ENCODE measurements around the gene MAP1LC3B2. TPM values are rescaled to one million over a fixed set of nuclear protein-coding genes. Genes with fewer than 3 reads are reported as not detected.

Gene MAP1LC3B2
- total RNA-seq, 1 donor from 2014 or later, result 4.4 TPM

GRCh38 chr12:116604951-116605641 lies 45.9 kb downstream of the MAP1LC3B2 start:
- no peak for DNase-seq (ENCODE audit: low spot score)
- peak; percentile 47 for ATAC-seq
- intact Hi-C loops (cut with DNase I), result loop anchor here (10.0 kb wide), 2 partner anchors 330 to 610 kb away; partner anchors contain the start of gene MED13L

GRCh38 chr12:116606397-116606796 lies 47.2 kb downstream of the MAP1LC3B2 start:
- intact Hi-C loops (cut with DNase I), result loop anchor here (10.0 kb wide), 2 partner anchors 332 to 612 kb away; partner anchors contain the start of gene MED13L
- DNase-seq (ENCODE audit: low spot score) (no peak), ATAC-seq (no peak)

- DNase-seq (ENCODE audit: low spot score) (no peak), ATAC-seq (no peak)
- intact Hi-C loops (cut with DNase I), result loop anchor here (10.0 kb wide), 2 partner anchors 332 to 612 kb away; partner anchors contain the start of gene MED13L
Observed at GRCh38 chr12:116607039-116607438, 47.9 kb downstream of the MAP1LC3B2 start.

GRCh38 chr12:116609319-116610114 lies 50.3 kb downstream of the MAP1LC3B2 start:
- intact Hi-C loops (cut with DNase I), result loop anchor here (10.0 kb wide), 2 partner anchors 335 to 615 kb away; partner anchors contain the start of gene MED13L
- ATAC-seq, result peak; percentile 41
- DNase-seq (ENCODE audit: low spot score), result no peak

GRCh38 chr12:116610971-116611541 lies 51.9 kb downstream of the MAP1LC3B2 start:
- intact Hi-C loops (cut with DNase I), result no loop called here
- no peak for ATAC-seq
- DNase-seq (ENCODE audit: low spot score), result no peak

GRCh38 chr12:116612436-116612835 lies 53.3 kb downstream of the MAP1LC3B2 start:
- ATAC-seq, result no peak
- intact Hi-C loops (cut with DNase I), result no loop called here
- DNase-seq (ENCODE audit: low spot score), result no peak

- DNase-seq (ENCODE audit: low spot score) (no peak), ATAC-seq (no peak)
- intact Hi-C loops (cut with DNase I), result no loop called here
Observed at GRCh38 chr12:116613256-116613655, 54.1 kb downstream of the MAP1LC3B2 start.

GRCh38 chr12:116614194-116614915 lies 55.2 kb downstream of the MAP1LC3B2 start:
- no peak for ATAC-seq
- DNase-seq (ENCODE audit: low spot score), result no peak
- intact Hi-C loops (cut with DNase I), result no loop called here

GRCh38 chr12:116615141-116615861 lies 56.1 kb downstream of the MAP1LC3B2 start:
- ATAC-seq (no peak), DNase-seq (ENCODE audit: low spot score) (no peak)
- intact Hi-C loops (cut with DNase I), result no loop called here

- ATAC-seq (no peak), DNase-seq (ENCODE audit: low spot score) (no peak)
- intact Hi-C loops (cut with DNase I), result no loop called here
Observed at GRCh38 chr12:116616536-116617248, 57.5 kb downstream of the MAP1LC3B2 start.

GRCh38 chr12:116619246-116619645 lies 60.1 kb downstream of the MAP1LC3B2 start:
- DNase-seq (ENCODE audit: low spot score) (no peak), ATAC-seq (no peak)
- intact Hi-C loops (cut with DNase I), result no loop called here

- intact Hi-C loops (cut with DNase I), result no loop called here
- DNase-seq (ENCODE audit: low spot score), result no peak
- ATAC-seq, result no peak
Observed at GRCh38 chr12:116620124-116620491, 60.9 kb downstream of the MAP1LC3B2 start.

- no peak for ATAC-seq
- peak; percentile 12 for DNase-seq (ENCODE audit: low spot score)
- intact Hi-C loops (cut with DNase I), result no loop called here
Observed at GRCh38 chr12:116620492-116621191, 61.5 kb downstream of the MAP1LC3B2 start.

GRCh38 chr12:116621194-116621593 lies 62.0 kb downstream of the MAP1LC3B2 start:
- DNase-seq (ENCODE audit: low spot score) (no peak), ATAC-seq (no peak)
- intact Hi-C loops (cut with DNase I), result no loop called here

GRCh38 chr12:116624516-116624915 lies 65.3 kb downstream of the MAP1LC3B2 start:
- no peak for ATAC-seq
- no peak for DNase-seq (ENCODE audit: low spot score)
- intact Hi-C loops (cut with DNase I), result no loop called here

GRCh38 chr12:116626153-116626552 lies 67.0 kb downstream of the MAP1LC3B2 start:
- intact Hi-C loops (cut with DNase I), result no loop called here
- DNase-seq (ENCODE audit: low spot score) (no peak), ATAC-seq (no peak)

Data from sciatic nerve (tissue), 2 donors.